ENCODE data around the gene HBM. TPM values are rescaled to one million over a fixed set of nuclear protein-coding genes. Genes with fewer than 3 reads are reported as not detected.
"Not testable (repeated sequence)": the region's sequence is repeated elsewhere in the genome, so short reads cannot be mapped to it uniquely, and the experiment has no call there.

The HBM gene
- polyA plus RNA-seq, 1 of the 3 experiments (the other 2 are of a cell fraction) = not detected

DNA sequence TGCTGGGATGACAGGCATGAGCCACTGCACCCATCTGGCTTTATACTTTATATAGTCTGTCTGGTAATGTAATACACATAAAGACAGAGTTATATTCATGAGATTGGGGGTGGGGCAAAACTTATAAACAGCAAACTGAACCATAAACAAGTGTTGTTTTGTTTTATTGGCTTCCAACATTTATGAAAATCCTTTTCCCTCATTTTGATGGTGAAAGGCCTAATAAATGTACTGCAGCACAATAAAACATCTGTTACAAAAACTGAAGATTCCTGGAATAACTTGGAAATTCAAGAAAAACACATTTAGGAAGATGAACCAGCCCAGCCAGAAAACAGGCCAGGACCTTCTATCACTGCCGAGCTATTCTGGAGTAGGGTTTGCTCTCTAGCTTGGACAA is 43.4 kb upstream of the HBM start:
- no peak overlapping the region for H3K4me2 ChIP-seq
- H4K20me1 ChIP-seq (ENCODE audit: insufficient read depth) = peaks cover 5% of the 10 kb centered on the region; the same call in 1 of the 2 replicates
- peaks cover 0 to 6% of the 10 kb centered on the region in 2 experiments; a peak in 1 of 4 replicates for H3K4me1 ChIP-seq (ENCODE audit: control insufficient read depth in 1 of 2, insufficient read depth in 2 of 2, low read depth in 1 of 2, low read length in 1 of 2)
- no peak for DNase-seq
- ChIA-PET CTCF (interaction anchor here (1.0 kb wide), 1 partner anchor 15 kb away, joined by 4 read pairs; no protein-coding TSS in a partner anchor), POLR2A (no interaction called here)
- no peak overlapping the region for H3K27ac ChIP-seq (ENCODE audit: low read depth in 2 of 2, low read length in 1 of 2)
- H3K9me3 ChIP-seq = no peaks in the 10 kb centered on the region
- no peak overlapping the region for H3K9ac ChIP-seq
- no peak overlapping the region for H2AFZ ChIP-seq (ENCODE audit: low read depth)
- H3K9me2 ChIP-seq = no peaks in the 10 kb centered on the region
- WGBS (ENCODE audit: low lambda C conversion rate) = 100% methylated on average over 1 of the region's 1 CpG
- no peak overlapping the region for H3K4me3 ChIP-seq (ENCODE audit: low read depth in 2 of 2, low read length in 1 of 2)
- H3K27me3 ChIP-seq (ENCODE audit: insufficient read depth) = no peaks in the 10 kb centered on the region
- H3K36me3 ChIP-seq (replicated peaks in 1 of 2; ENCODE audit: control insufficient read depth in 1 of 2, insufficient read depth in 2 of 2, low read length in 1 of 2) = no peaks in the 10 kb centered on the region
- H3K79me2 ChIP-seq (ENCODE audit: insufficient read depth) = peaks cover 6% of the 10 kb centered on the region; the same call in 1 of the 2 replicates
- TF ChIP-seq, protein P1, sequence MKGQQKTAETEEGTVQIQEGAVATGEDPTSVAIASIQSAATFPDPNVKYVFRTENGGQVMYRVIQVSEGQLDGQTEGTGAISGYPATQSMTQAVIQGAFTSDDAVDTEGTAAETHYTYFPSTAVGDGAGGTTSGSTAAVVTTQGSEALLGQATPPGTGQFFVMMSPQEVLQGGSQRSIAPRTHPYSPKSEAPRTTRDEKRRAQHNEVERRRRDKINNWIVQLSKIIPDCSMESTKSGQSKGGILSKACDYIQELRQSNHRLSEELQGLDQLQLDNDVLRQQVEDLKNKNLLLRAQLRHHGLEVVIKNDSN (IDR thresholded peaks at IDR 0.05; ENCODE audit: borderline replicate concordance, low read depth) = no peak
- TF ChIP-seq RAD21 (IDR thresholded peaks at IDR 0.05; ENCODE audit: low read length) = no peak
- TF ChIP-seq YY1 (IDR thresholded peaks at IDR 0.05; ENCODE audit: low read depth) = no peak
- no peak for TF ChIP-seq GATA2 (CRISPR knock-in tag; IDR thresholded peaks at IDR 0.05)
- TF ChIP-seq, protein P2, sequence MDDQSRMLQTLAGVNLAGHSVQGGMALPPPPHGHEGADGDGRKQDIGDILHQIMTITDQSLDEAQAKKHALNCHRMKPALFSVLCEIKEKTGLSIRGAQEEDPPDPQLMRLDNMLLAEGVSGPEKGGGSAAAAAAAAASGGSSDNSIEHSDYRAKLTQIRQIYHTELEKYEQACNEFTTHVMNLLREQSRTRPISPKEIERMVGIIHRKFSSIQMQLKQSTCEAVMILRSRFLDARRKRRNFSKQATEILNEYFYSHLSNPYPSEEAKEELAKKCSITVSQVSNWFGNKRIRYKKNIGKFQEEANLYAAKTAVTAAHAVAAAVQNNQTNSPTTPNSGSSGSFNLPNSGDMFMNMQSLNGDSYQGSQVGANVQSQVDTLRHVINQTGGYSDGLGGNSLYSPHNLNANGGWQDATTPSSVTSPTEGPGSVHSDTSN (IDR thresholded peaks at IDR 0.05) = no peak
- no peak for TF ChIP-seq TAF1 (IDR thresholded peaks at IDR 0.05; ENCODE audit: borderline replicate concordance, low read depth, low read length)
- TF ChIP-seq, protein P3, sequence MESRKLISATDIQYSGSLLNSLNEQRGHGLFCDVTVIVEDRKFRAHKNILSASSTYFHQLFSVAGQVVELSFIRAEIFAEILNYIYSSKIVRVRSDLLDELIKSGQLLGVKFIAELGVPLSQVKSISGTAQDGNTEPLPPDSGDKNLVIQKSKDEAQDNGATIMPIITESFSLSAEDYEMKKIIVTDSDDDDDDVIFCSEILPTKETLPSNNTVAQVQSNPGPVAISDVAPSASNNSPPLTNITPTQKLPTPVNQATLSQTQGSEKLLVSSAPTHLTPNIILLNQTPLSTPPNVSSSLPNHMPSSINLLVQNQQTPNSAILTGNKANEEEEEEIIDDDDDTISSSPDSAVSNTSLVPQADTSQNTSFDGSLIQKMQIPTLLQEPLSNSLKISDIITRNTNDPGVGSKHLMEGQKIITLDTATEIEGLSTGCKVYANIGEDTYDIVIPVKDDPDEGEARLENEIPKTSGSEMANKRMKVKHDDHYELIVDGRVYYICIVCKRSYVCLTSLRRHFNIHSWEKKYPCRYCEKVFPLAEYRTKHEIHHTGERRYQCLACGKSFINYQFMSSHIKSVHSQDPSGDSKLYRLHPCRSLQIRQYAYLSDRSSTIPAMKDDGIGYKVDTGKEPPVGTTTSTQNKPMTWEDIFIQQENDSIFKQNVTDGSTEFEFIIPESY (IDR thresholded peaks at IDR 0.05; ENCODE audit: borderline replicate concordance, low read depth) = no peak
- no peak for TF ChIP-seq EP300 (IDR thresholded peaks at IDR 0.05; ENCODE audit: borderline replicate concordance in 1 of 2, low read depth in 1 of 2, low read length in 1 of 2)
- TF ChIP-seq, protein P4, sequence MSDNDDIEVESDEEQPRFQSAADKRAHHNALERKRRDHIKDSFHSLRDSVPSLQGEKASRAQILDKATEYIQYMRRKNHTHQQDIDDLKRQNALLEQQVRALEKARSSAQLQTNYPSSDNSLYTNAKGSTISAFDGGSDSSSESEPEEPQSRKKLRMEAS (IDR thresholded peaks at IDR 0.05; ENCODE audit: low read depth) = no peak
- TF ChIP-seq FOXM1 (IDR thresholded peaks at IDR 0.05; ENCODE audit: low read depth) = no peak
- no peak for TF ChIP-seq MEF2A (IDR thresholded peaks at IDR 0.05; ENCODE audit: borderline replicate concordance, low read depth)
- TF ChIP-seq JUND (IDR thresholded peaks at IDR 0.05) = no peak
- TF ChIP-seq RCOR1 (IDR thresholded peaks at IDR 0.05; ENCODE audit: low read length) = no peak
- no peaks in the 10 kb centered on the region for H3F3A ChIP-seq (replicated peaks; ENCODE audit: insufficient read depth)

DNA sequence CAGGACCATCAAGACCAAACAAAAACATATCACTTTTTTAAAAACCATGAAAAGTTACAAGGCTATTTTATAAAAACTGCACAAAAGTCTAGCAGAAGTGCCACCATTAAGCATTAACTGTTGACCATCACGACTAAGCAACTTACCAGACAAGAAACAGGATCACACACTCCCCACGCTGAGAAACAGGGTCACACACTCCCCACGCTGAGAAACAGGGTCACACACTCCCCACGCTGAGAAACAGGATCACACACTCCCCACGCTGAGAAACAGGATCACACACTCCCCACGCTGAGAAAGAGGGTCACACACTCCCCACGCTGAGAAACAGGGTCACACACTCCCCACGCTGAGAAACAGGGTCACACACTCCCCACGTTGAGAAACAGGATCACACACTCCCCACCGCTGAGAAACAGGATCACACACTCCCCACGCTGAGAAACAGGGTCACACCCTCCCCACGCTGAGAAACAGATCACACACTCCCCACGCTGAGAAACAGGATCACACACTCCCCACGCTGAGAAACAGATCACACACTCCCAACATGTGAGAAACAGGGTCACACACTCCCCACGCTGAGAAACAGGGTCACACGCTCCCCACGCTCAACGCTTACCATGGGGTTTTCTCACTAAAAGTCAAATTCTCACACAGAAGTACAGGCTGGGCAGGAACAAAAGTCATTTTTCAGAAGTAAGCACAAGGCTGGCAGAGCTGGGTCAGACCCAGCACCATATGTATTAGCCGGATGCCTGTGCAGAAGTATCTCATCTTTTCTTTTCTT is 42.0 kb upstream of the HBM start:
- H3K4me1 ChIP-seq (ENCODE audit: control insufficient read depth in 1 of 2, insufficient read depth in 2 of 2, low read depth in 1 of 2, low read length in 1 of 2); DNase-seq; H3K27ac ChIP-seq (ENCODE audit: low read depth in 2 of 2, low read length in 1 of 2); H3K4me3 ChIP-seq (ENCODE audit: low read depth in 2 of 2, low read length in 1 of 2); H3K79me2 ChIP-seq (ENCODE audit: insufficient read depth); H3K27me3 ChIP-seq (ENCODE audit: insufficient read depth); H3K36me3 ChIP-seq (replicated peaks in 1 of 2; ENCODE audit: control insufficient read depth in 1 of 2, insufficient read depth in 2 of 2, low read length in 1 of 2); H3K9ac ChIP-seq; H2AFZ ChIP-seq (ENCODE audit: low read depth); H3K9me2 ChIP-seq; H3K4me2 ChIP-seq; POLR2A ChIA-PET; H4K20me1 ChIP-seq (ENCODE audit: insufficient read depth); H3F3A ChIP-seq (replicated peaks; ENCODE audit: insufficient read depth); H3K9me3 ChIP-seq: not testable (repeated sequence)
- CTCF ChIA-PET = interaction anchor here (2.2 to 3.5 kb wide), 2 partner anchors 17 to 57 kb away, joined by 19 to 22 read pairs; partner anchors contain the start of gene HBQ1
- WGBS (ENCODE audit: low lambda C conversion rate) = 88% methylated on average over 16 of the region's 19 CpGs

Data from SK-N-SH (cell line).